Liver (tissue), 3 donors: ENCODE measurements around the gene SERPIND1.

ENCODE experiments used
- EGR1 ChIP-seq, 2 donors: IDR thresholded peaks; 2 replicates each; pipeline ENCODE4 v1.6.1; 2016 to 2018; ENCODE audit warnings: antibody characterized with exemption in 2 of 2, low read depth in 2 of 2
- GABPA ChIP-seq, 2 donors: IDR thresholded peaks in 1 of 2; conservative IDR thresholded peaks in 1 of 2; 2 replicates each; pipeline ENCODE4 v1.6.1; 2016; ENCODE audit warnings: antibody characterized with exemption in 2 of 2, mild to moderate bottlenecking in 1 of 2, moderate library complexity in 1 of 2
- JUND ChIP-seq, 2 donors: IDR thresholded peaks; 2 replicates each; pipeline ENCODE4 v1.6.1; 2016; ENCODE audit warnings: antibody characterized with exemption in 2 of 2
- RAD21 ChIP-seq, 2 donors: IDR thresholded peaks; 2 replicates each; pipeline ENCODE4 v1.6.1; 2016; ENCODE audit warnings: antibody characterized with exemption in 2 of 2, mild to moderate bottlenecking in 2 of 2
- SP1 ChIP-seq: IDR thresholded peaks from 2 replicates; pipeline ENCODE4 v1.6.1; 2018; ENCODE audit warnings: antibody characterized with exemption, mild to moderate bottlenecking
- TAF1 ChIP-seq: conservative IDR thresholded peaks from 2 replicates; pipeline ENCODE4 v1.6.1; 2016; ENCODE audit warnings: antibody characterized with exemption, mild to moderate bottlenecking
- TF ChIP-seq, protein P1 (sequence below): fragments of 150-350 bp; IDR thresholded peaks from 2 replicates; pipeline ENCODE4 v1.5.1; 2017; ENCODE audit warnings: improper control_type of control experiment, low read depth, low read length; ENCODE audit not compliant: missing input control
- TF ChIP-seq, protein P2 (sequence below): IDR thresholded peaks from 2 replicates; pipeline ENCODE4 v1.6.1; 2016; ENCODE audit warnings: antibody characterized with exemption
- TF ChIP-seq, protein P3 (sequence below): IDR thresholded peaks from 2 replicates; pipeline ENCODE4 v1.6.1; 2016; ENCODE audit warnings: antibody characterized with exemption, mild to moderate bottlenecking
- TF ChIP-seq, protein P4 (sequence below): IDR thresholded peaks from 2 replicates; pipeline ENCODE4 v1.6.1; 2016; ENCODE audit warnings: antibody characterized with exemption
- TF ChIP-seq, protein P5 (sequence below): IDR thresholded peaks from 2 replicates; pipeline ENCODE4 v1.6.1; 2016; ENCODE audit warnings: antibody characterized with exemption
- donor health status: healthy.
- donor health status: healthy.

DNA sequence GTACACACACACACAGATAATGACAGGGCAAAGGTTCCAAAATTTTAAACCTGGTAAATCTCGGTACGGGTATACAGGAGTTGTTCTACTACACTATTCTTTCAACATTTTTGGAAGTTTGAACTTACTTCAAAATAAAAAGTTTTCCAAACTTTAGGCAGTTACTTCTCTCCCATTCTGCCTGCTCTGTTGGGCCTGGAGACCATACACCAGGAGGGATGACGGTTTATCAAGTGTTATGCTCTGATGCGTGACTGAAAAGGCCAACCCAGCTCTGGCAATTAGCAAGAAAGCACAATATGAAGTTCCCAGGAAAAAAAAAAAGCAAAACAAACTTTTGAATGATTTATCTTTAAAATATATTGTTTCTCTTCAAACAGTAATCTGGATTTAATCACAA lies 969 bp downstream of the SERPIND1 start:
- TF ChIP-seq, protein P1, sequence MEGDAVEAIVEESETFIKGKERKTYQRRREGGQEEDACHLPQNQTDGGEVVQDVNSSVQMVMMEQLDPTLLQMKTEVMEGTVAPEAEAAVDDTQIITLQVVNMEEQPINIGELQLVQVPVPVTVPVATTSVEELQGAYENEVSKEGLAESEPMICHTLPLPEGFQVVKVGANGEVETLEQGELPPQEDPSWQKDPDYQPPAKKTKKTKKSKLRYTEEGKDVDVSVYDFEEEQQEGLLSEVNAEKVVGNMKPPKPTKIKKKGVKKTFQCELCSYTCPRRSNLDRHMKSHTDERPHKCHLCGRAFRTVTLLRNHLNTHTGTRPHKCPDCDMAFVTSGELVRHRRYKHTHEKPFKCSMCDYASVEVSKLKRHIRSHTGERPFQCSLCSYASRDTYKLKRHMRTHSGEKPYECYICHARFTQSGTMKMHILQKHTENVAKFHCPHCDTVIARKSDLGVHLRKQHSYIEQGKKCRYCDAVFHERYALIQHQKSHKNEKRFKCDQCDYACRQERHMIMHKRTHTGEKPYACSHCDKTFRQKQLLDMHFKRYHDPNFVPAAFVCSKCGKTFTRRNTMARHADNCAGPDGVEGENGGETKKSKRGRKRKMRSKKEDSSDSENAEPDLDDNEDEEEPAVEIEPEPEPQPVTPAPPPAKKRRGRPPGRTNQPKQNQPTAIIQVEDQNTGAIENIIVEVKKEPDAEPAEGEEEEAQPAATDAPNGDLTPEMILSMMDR, result no peak
- TF ChIP-seq, protein P2, sequence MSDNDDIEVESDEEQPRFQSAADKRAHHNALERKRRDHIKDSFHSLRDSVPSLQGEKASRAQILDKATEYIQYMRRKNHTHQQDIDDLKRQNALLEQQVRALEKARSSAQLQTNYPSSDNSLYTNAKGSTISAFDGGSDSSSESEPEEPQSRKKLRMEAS, result no peak
- no peak for TF ChIP-seq JUND (IDR thresholded peaks at IDR 0.05)
- TF ChIP-seq EGR1 (IDR thresholded peaks at IDR 0.05; ENCODE audit: low read depth in 2 of 2), result no peak
- no peak for TF ChIP-seq GABPA (IDR thresholded peaks at IDR 0.05 in 1 of 2, conservative IDR thresholded peaks at IDR 0.05 in 1 of 2)
- TF ChIP-seq, protein P3, sequence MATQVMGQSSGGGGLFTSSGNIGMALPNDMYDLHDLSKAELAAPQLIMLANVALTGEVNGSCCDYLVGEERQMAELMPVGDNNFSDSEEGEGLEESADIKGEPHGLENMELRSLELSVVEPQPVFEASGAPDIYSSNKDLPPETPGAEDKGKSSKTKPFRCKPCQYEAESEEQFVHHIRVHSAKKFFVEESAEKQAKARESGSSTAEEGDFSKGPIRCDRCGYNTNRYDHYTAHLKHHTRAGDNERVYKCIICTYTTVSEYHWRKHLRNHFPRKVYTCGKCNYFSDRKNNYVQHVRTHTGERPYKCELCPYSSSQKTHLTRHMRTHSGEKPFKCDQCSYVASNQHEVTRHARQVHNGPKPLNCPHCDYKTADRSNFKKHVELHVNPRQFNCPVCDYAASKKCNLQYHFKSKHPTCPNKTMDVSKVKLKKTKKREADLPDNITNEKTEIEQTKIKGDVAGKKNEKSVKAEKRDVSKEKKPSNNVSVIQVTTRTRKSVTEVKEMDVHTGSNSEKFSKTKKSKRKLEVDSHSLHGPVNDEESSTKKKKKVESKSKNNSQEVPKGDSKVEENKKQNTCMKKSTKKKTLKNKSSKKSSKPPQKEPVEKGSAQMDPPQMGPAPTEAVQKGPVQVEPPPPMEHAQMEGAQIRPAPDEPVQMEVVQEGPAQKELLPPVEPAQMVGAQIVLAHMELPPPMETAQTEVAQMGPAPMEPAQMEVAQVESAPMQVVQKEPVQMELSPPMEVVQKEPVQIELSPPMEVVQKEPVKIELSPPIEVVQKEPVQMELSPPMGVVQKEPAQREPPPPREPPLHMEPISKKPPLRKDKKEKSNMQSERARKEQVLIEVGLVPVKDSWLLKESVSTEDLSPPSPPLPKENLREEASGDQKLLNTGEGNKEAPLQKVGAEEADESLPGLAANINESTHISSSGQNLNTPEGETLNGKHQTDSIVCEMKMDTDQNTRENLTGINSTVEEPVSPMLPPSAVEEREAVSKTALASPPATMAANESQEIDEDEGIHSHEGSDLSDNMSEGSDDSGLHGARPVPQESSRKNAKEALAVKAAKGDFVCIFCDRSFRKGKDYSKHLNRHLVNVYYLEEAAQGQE, result peak; percentile 12
- TF ChIP-seq, protein P4, sequence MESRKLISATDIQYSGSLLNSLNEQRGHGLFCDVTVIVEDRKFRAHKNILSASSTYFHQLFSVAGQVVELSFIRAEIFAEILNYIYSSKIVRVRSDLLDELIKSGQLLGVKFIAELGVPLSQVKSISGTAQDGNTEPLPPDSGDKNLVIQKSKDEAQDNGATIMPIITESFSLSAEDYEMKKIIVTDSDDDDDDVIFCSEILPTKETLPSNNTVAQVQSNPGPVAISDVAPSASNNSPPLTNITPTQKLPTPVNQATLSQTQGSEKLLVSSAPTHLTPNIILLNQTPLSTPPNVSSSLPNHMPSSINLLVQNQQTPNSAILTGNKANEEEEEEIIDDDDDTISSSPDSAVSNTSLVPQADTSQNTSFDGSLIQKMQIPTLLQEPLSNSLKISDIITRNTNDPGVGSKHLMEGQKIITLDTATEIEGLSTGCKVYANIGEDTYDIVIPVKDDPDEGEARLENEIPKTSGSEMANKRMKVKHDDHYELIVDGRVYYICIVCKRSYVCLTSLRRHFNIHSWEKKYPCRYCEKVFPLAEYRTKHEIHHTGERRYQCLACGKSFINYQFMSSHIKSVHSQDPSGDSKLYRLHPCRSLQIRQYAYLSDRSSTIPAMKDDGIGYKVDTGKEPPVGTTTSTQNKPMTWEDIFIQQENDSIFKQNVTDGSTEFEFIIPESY, result no peak
- TF ChIP-seq SP1, result no peak
- TF ChIP-seq, protein P5, sequence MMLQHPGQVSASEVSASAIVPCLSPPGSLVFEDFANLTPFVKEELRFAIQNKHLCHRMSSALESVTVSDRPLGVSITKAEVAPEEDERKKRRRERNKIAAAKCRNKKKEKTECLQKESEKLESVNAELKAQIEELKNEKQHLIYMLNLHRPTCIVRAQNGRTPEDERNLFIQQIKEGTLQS, result no peak
- TF ChIP-seq RAD21 (IDR thresholded peaks at IDR 0.05), result no peak
- no peak for TF ChIP-seq TAF1
